GM18858 (cell line): Measurements from ENCODE around the gene KDM4C.
A peak's percentile ranks its signal among the peaks of the same experiment; 100 is the strongest.
"Not testable (repeated sequence)": the region's sequence is repeated elsewhere in the genome, so short reads cannot be mapped to it uniquely, and the experiment has no call there.

Experiments
- ATAC-seq: cut with Tn5 transposase; IDR thresholded peaks from one replicate; pipeline ENCODE4 v1.9.1; 2021; ENCODE audit not compliant: unreplicated experiment

KDM4C gene

GRCh38 chr9:6802926-6803325 lies 45.2 kb downstream of the KDM4C start:
- ATAC-seq, result no peak

- ATAC-seq, result no peak
Observed at GRCh38 chr9:6805532-6805931, 47.8 kb downstream of the KDM4C start.

- not testable (repeated sequence) for ATAC-seq
Observed at GRCh38 chr9:6806318-6806717, 48.5 kb downstream of the KDM4C start.

GRCh38 chr9:6807669-6808068 lies 49.9 kb downstream of the KDM4C start:
- ATAC-seq, result not testable (repeated sequence)

GRCh38 chr9:6811436-6811835 lies 53.7 kb downstream of the KDM4C start:
- ATAC-seq, result no peak

GRCh38 chr9:6816581-6816980 lies 58.8 kb downstream of the KDM4C start:
- no peak for ATAC-seq

GRCh38 chr9:6818292-6818922 lies 60.6 kb downstream of the KDM4C start:
- ATAC-seq, result no peak

GRCh38 chr9:6819112-6819511 lies 61.3 kb downstream of the KDM4C start:
- ATAC-seq, result no peak

- ATAC-seq, result no peak
Observed at GRCh38 chr9:6819529-6819928, 61.8 kb downstream of the KDM4C start.

GRCh38 chr9:6822696-6823095 lies 64.9 kb downstream of the KDM4C start:
- ATAC-seq, result no peak

GRCh38 chr9:6827439-6828145 lies 69.8 kb downstream of the KDM4C start:
- ATAC-seq, result peak; percentile 60

GRCh38 chr9:6829027-6829426 lies 71.3 kb downstream of the KDM4C start:
- no peak for ATAC-seq

- ATAC-seq, result no peak
Observed at GRCh38 chr9:6829536-6829935, 71.8 kb downstream of the KDM4C start.

GRCh38 chr9:6833518-6834192 lies 75.9 kb downstream of the KDM4C start:
- ATAC-seq, result no peak

GRCh38 chr9:6834306-6834705 lies 76.5 kb downstream of the KDM4C start:
- ATAC-seq, result no peak

- ATAC-seq, result no peak
Observed at GRCh38 chr9:6838158-6838557, 80.4 kb downstream of the KDM4C start.

GRCh38 chr9:6842584-6842947 lies 84.8 kb downstream of the KDM4C start:
- no peak for ATAC-seq

- ATAC-seq, result no peak
Observed at GRCh38 chr9:6843742-6844141, 86.0 kb downstream of the KDM4C start.

- ATAC-seq, result no peak
Observed at GRCh38 chr9:6844267-6844666, 86.5 kb downstream of the KDM4C start.

GRCh38 chr9:6845128-6845826 lies 87.5 kb downstream of the KDM4C start:
- no peak for ATAC-seq

- ATAC-seq, result no peak
Observed at GRCh38 chr9:6845880-6846279, 88.1 kb downstream of the KDM4C start.
